Measurements from ENCODE around the gene ATCAY.

DNA sequence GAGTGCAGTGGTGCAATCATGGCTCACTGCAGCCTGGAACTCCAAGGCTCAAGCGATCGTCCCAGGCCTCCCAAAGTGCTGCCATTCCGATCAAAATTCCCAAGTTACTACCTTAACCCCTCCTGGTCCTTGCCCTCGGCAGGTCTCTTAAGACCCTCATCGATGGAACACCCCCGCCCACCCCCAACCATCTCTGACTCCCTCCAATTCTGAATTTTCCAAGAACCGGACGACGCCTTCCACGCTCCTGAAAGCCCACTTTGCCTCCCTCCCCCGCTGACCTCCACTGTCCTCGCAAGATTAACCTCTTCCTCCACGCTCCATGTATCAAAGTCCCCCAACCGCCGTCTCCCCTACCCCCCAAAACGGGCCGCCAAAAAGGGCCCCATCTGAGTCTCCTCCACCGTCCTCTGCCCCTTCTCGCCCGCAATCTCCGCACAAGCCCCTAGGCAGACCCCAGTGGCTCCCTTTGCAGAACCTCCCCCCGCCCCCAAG, 89.9 kb downstream of the ATCAY start:
- TF ChIP-seq, protein P1, sequence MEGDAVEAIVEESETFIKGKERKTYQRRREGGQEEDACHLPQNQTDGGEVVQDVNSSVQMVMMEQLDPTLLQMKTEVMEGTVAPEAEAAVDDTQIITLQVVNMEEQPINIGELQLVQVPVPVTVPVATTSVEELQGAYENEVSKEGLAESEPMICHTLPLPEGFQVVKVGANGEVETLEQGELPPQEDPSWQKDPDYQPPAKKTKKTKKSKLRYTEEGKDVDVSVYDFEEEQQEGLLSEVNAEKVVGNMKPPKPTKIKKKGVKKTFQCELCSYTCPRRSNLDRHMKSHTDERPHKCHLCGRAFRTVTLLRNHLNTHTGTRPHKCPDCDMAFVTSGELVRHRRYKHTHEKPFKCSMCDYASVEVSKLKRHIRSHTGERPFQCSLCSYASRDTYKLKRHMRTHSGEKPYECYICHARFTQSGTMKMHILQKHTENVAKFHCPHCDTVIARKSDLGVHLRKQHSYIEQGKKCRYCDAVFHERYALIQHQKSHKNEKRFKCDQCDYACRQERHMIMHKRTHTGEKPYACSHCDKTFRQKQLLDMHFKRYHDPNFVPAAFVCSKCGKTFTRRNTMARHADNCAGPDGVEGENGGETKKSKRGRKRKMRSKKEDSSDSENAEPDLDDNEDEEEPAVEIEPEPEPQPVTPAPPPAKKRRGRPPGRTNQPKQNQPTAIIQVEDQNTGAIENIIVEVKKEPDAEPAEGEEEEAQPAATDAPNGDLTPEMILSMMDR (IDR thresholded peaks at IDR 0.05), result no peak
- TF ChIP-seq EZH2phosphoT487 (IDR thresholded peaks at IDR 0.05), result no peak
- no peak for TF ChIP-seq EZH2 (IDR thresholded peaks at IDR 0.05)
